CD14-positive monocyte (primary cell): ENCODE measurements around the gene RABAC1. TPM values are rescaled to one million over a fixed set of nuclear protein-coding genes. Genes with fewer than 3 reads are reported as not detected.

Experiments
- DNase-seq, 3 donors: peaks; one replicate each; pipeline ENCODE4 v3.0.0-alpha.2; 2011 to 2022
- H2AFZ ChIP-seq: 2 replicates; pipeline ENCODE4 v1.6.0; 2012; ENCODE audit warnings: mild to moderate bottlenecking, low read depth, low read length, inconsistent platforms; ENCODE audit not compliant: insufficient read depth, poor library complexity, severe bottlenecking
- H3K27ac ChIP-seq, 2 donors: 1 replicate in 1 of 2; 2 replicates in 1 of 2; pipeline ENCODE4 v1.5.1; 2012 to 2013; ENCODE audit warnings: low read length in 2 of 2, control low read depth in 1 of 2, inconsistent platforms in 1 of 2, low read depth in 1 of 2, mild to moderate bottlenecking in 1 of 2
- H3K27me3 ChIP-seq, 2 donors: one replicate each; pipeline versions ENCODE4 v1.6.0 to v1.6.1; 2011 to 2013; ENCODE audit warnings: low read length in 2 of 2; ENCODE audit not compliant: control insufficient read depth in 2 of 2, insufficient read depth in 2 of 2
- H3K36me3 ChIP-seq, 2 donors: replicated peaks in 1 of 2; 1 replicate in 1 of 2; 2 replicates in 1 of 2; pipeline versions ENCODE4 v1.5.1 to v1.6.1; 2012 to 2013; ENCODE audit warnings: low read length in 2 of 2, control low read depth in 1 of 2, inconsistent platforms in 1 of 2, mild to moderate bottlenecking in 1 of 2; ENCODE audit not compliant: insufficient read depth in 2 of 2, control insufficient read depth in 1 of 2
- H3K4me1 ChIP-seq, 2 donors: 1 replicate in 1 of 2; 2 replicates in 1 of 2; pipeline versions ENCODE4 v1.5.1 to v1.6.1; 2012 to 2013; ENCODE audit warnings: low read length in 2 of 2, control low read depth in 1 of 2, inconsistent platforms in 1 of 2, mild to moderate bottlenecking in 1 of 2, moderate library complexity in 1 of 2; ENCODE audit not compliant: insufficient read depth in 2 of 2, control insufficient read depth in 1 of 2
- H3K4me2 ChIP-seq: replicated peaks from 2 replicates; pipeline ENCODE3; 2012; ENCODE audit warnings: low read length, moderate library complexity, mild to moderate bottlenecking; ENCODE audit not compliant: poor library complexity, severe bottlenecking; ENCODE audit errors: extremely low read depth
- H3K4me3 ChIP-seq, 3 experiments: fragments of 200-600 bp in 1 of 3; sonication (generic) in 1 of 3; replicated peaks in 1 of 3; 1 replicate in 2 of 3; 2 replicates in 1 of 3; pipeline ENCODE4 v1.5.1; 2011 to 2013; ENCODE audit warnings: low read length in 3 of 3, mild to moderate bottlenecking in 3 of 3, control low read depth in 2 of 3, low read depth in 2 of 3, inconsistent platforms in 1 of 3, moderate library complexity in 1 of 3
- H3K79me2 ChIP-seq: 2 replicates; pipeline ENCODE4 v1.6.0; 2012; ENCODE audit warnings: mild to moderate bottlenecking, control low read depth, inconsistent platforms, low read length, moderate library complexity; ENCODE audit not compliant: insufficient read depth
- H3K9ac ChIP-seq: 2 replicates; pipeline ENCODE4 v1.6.0; 2017; ENCODE audit warnings: low read length, mild to moderate bottlenecking; ENCODE audit not compliant: insufficient read depth, poor library complexity, severe bottlenecking
- H3K9me3 ChIP-seq, 2 donors: replicated peaks in 1 of 2; 1 replicate in 1 of 2; 2 replicates in 1 of 2; pipeline versions ENCODE4 v1.5.1 to v1.6.1; 2012 to 2013; ENCODE audit warnings: low read length in 2 of 2, control low read depth in 1 of 2; ENCODE audit not compliant: control insufficient read depth in 1 of 2, insufficient read depth in 1 of 2
- H4K20me1 ChIP-seq: 2 replicates; pipeline ENCODE4 v1.6.0; 2012; ENCODE audit warnings: mild to moderate bottlenecking, low read length, control low read depth, moderate library complexity; ENCODE audit not compliant: insufficient read depth
- H3K27ac Mint-ChIP-seq, 7 donors: one replicate each; pipeline ENCODE4 v1.8.0; 2020; ENCODE audit warnings: mild to moderate bottlenecking in 7 of 7, mixed read lengths in 7 of 7, moderate library complexity in 6 of 7, inconsistent platforms in 2 of 7
- H3K27me3 Mint-ChIP-seq, 3 donors: one replicate each; pipeline ENCODE4 v1.8.0; 2021 to 2022; ENCODE audit warnings: low read depth in 3 of 3, mild to moderate bottlenecking in 3 of 3, mixed read lengths in 3 of 3, moderate library complexity in 3 of 3, inconsistent platforms in 1 of 3
- H3K36me3 Mint-ChIP-seq, 2 donors: one replicate each; pipeline ENCODE4 v1.8.0; 2020; ENCODE audit warnings: mixed read lengths in 2 of 2, inconsistent platforms in 1 of 2, mild to moderate bottlenecking in 1 of 2
- H3K4me1 Mint-ChIP-seq: one replicate; pipeline ENCODE4 v1.8.0; 2020; ENCODE audit warnings: mild to moderate bottlenecking, mixed read lengths
- H3K4me3 Mint-ChIP-seq, 2 donors: one replicate each; pipeline ENCODE4 v1.8.0; 2020; ENCODE audit warnings: mild to moderate bottlenecking in 2 of 2, mixed read lengths in 2 of 2, moderate library complexity in 1 of 2
- H3K9me3 Mint-ChIP-seq, 7 donors: one replicate each; pipeline ENCODE4 v1.8.0; 2020 to 2022; ENCODE audit warnings: mixed read lengths in 7 of 7, mild to moderate bottlenecking in 6 of 7, moderate library complexity in 6 of 7, inconsistent platforms in 2 of 7
- CTCF ChIP-seq: fragments of 200-600 bp; IDR thresholded peaks from one replicate; pipeline ENCODE4 v1.8.0; 2022; ENCODE audit warnings: antibody characterized with exemption, mild to moderate bottlenecking
- WGBS: methylation state at CpG from one replicate; pipeline ENCODE4 v1.1.5; 2013; ENCODE audit warnings: missing lambda C conversion rate; ENCODE audit not compliant: insufficient coverage; 5-methylcytosine and 5-hydroxymethylcytosine counted together
- intact Hi-C, 2 donors: fragments of 100-400 bp; cut with micrococcal nuclease; formaldehyde crosslinking; loops; one replicate each; pipeline versions ENCODE4 v1.15.0 to v1.15.1; 2023
- polyA plus RNA-seq, 3 donors: library from polyadenylated mRNA; depleted of rRNA in 1 of 3; unstranded in 2 of 3; stranded (reverse) in 1 of 3; fragments of 300-500 nt in 2 of 3; fragments of >200 nt in 1 of 3; fragmentation: Illumina TruSeq in 2 of 3; gene quantifications; 1 replicate in 2 of 3; 2 replicates in 1 of 3; pipeline ENCODE4 v1.2.3, GENCODE V29; 2012 to 2021

The RABAC1 gene
- polyA plus RNA-seq, 3 donors, result 126 to 234 (median 202) TPM

- Mint-ChIP-seq H3K4me3 (no peak overlapping the region), H3K36me3 (no peaks in the 10 kb centered on the region), H3K9me3 (no peaks in the 10 kb centered on the region), H3K27me3 (peaks cover 0 to 6% (median 3%) of the 10 kb centered on the region in 3 donors), H3K27ac (no peak overlapping the region), H3K4me1 (no peaks in the 10 kb centered on the region)
- H3K79me2 ChIP-seq, result no peaks in the 10 kb centered on the region
- H3K27ac ChIP-seq, result no peak overlapping the region
- no peak for DNase-seq
- H2AFZ ChIP-seq, result no peak overlapping the region
- no peaks in the 10 kb centered on the region for H4K20me1 ChIP-seq
- no peaks in the 10 kb centered on the region for H3K36me3 ChIP-seq
- 96% methylated on average over 20 of the region's 22 CpGs for WGBS
- H3K9me3 ChIP-seq, result no peaks in the 10 kb centered on the region
- no peak overlapping the region for H3K9ac ChIP-seq
- no peak overlapping the region for H3K4me2 ChIP-seq
- H3K4me3 ChIP-seq, result no peak overlapping the region
- TF ChIP-seq CTCF, result no peak
- H3K27me3 ChIP-seq, result no peaks in the 10 kb centered on the region
- H3K4me1 ChIP-seq, result no peaks in the 10 kb centered on the region
- intact Hi-C loops, result no loop called here
Measured at GRCh38 chr19:41977916-41978315, 18.8 kb upstream of the RABAC1 start.

GRCh38 chr19:41974652-41975051 is 15.5 kb upstream of the RABAC1 start:
- Histone ChIP-seq H4K20me1 (no peaks in the 10 kb centered on the region), H3K79me2 (no peaks in the 10 kb centered on the region), H3K27ac (no peak overlapping the region), H3K4me1 (no peaks in the 10 kb centered on the region), H3K9ac (no peak overlapping the region), H3K36me3 (no peaks in the 10 kb centered on the region), H3K9me3 (no peaks in the 10 kb centered on the region), H2AFZ (no peak overlapping the region), H3K4me2 (no peak overlapping the region), H3K27me3 (no peaks in the 10 kb centered on the region), H3K4me3 (no peak overlapping the region)
- intact Hi-C loops, result no loop called here
- TF ChIP-seq CTCF, result no peak
- H3K4me1 Mint-ChIP-seq, result no peaks in the 10 kb centered on the region
- peaks cover 3 to 11% (median 4%) of the 10 kb centered on the region in 3 donors for H3K27me3 Mint-ChIP-seq
- no peaks in the 10 kb centered on the region for H3K36me3 Mint-ChIP-seq
- no peak for DNase-seq
- no peak overlapping the region for H3K4me3 Mint-ChIP-seq
- 94% methylated on average over 5 of the region's 8 CpGs for WGBS
- no peak overlapping the region for H3K27ac Mint-ChIP-seq
- H3K9me3 Mint-ChIP-seq, result no peaks in the 10 kb centered on the region
